Measurements from ENCODE around the gene FGD2. TPM values are rescaled to one million over a fixed set of nuclear protein-coding genes. Genes with fewer than 3 reads are reported as not detected.

The FGD2 gene
- total RNA-seq, 1 experiment from 2014 or later: 0.44 TPM

GRCh38 chr6:36997811-36998722, 7.4 kb upstream of the FGD2 start:
- Histone ChIP-seq H3K9me2 (replicated peaks; ENCODE audit: low read length) (no peaks in the 10 kb centered on the region), H3F3A (ENCODE audit: low read length, unreplicated experiment) (no peaks in the 10 kb centered on the region), H3K4me1 (ENCODE audit: insufficient read depth, low read length) (no peaks in the 10 kb centered on the region), H2AFZ (ENCODE audit: low read length) (no peak overlapping the region), H4K20me1 (ENCODE audit: low read length) (no peaks in the 10 kb centered on the region), H3K27me3 (ENCODE audit: low read length) (no peaks in the 10 kb centered on the region), H3K9ac (ENCODE audit: low read length) (no peak overlapping the region), H3K27ac (ENCODE audit: low read length) (no peak overlapping the region), H3K79me2 (ENCODE audit: low read length) (no peaks in the 10 kb centered on the region), H3K4me2 (ENCODE audit: low read length) (no peak overlapping the region), H3K36me3 (ENCODE audit: low read depth, low read length) (no peaks in the 10 kb centered on the region), H3K9me3 (ENCODE audit: low read length) (no peaks in the 10 kb centered on the region), H3K4me3 (ENCODE audit: low read length) (no peak overlapping the region)
- TF ChIP-seq CTCF (conservative IDR thresholded peaks at IDR 0.05; ENCODE audit: low read depth, low read length) (no peak), EZH2 (IDR thresholded peaks at IDR 0.05; ENCODE audit: low read length, unreplicated experiment) (no peak), EZH2phosphoT487 (IDR thresholded peaks at IDR 0.05; ENCODE audit: borderline replicate concordance, low read length) (no peak)
- POLR2A ChIA-PET (ENCODE audit: unreplicated experiment): interaction anchor here (0.7 kb wide), 1 partner anchor 269 kb away, joined by 3 read pairs; no protein-coding TSS in a partner anchor
- CTCF ChIA-PET: no interaction called here
- no TSS peak for BruUV-seq (replicated peaks)
- ATAC-seq (no peak), DNase-seq (no peak)
- intact Hi-C loops (cut with micrococcal nuclease): no loop called here

GRCh38 chr6:36998723-36999038, 6.8 kb upstream of the FGD2 start:
- H2AFZ ChIP-seq (ENCODE audit: low read length): no peak overlapping the region
- no peak overlapping the region for H3K4me3 ChIP-seq (ENCODE audit: low read length)
- ATAC-seq (no peak), DNase-seq (no peak)
- ChIA-PET POLR2A (ENCODE audit: unreplicated experiment) (interaction anchor here (0.7 kb wide), 1 partner anchor 268 kb away, joined by 3 read pairs; no protein-coding TSS in a partner anchor), CTCF (no interaction called here)
- no peaks in the 10 kb centered on the region for H3K79me2 ChIP-seq (ENCODE audit: low read length)
- no peak for TF ChIP-seq CTCF (conservative IDR thresholded peaks at IDR 0.05; ENCODE audit: low read depth, low read length)
- no peak for TF ChIP-seq EZH2 (IDR thresholded peaks at IDR 0.05; ENCODE audit: low read length, unreplicated experiment)
- no peak for TF ChIP-seq EZH2phosphoT487 (IDR thresholded peaks at IDR 0.05; ENCODE audit: borderline replicate concordance, low read length)
- no peaks in the 10 kb centered on the region for H3K27me3 ChIP-seq (ENCODE audit: low read length)
- no peak overlapping the region for H3K27ac ChIP-seq (ENCODE audit: low read length)
- H3K4me1 ChIP-seq (ENCODE audit: insufficient read depth, low read length): no peaks in the 10 kb centered on the region
- H3K9me3 ChIP-seq (ENCODE audit: low read length): no peaks in the 10 kb centered on the region
- no peak overlapping the region for H3K4me2 ChIP-seq (ENCODE audit: low read length)
- H3F3A ChIP-seq (ENCODE audit: low read length, unreplicated experiment): no peaks in the 10 kb centered on the region
- BruUV-seq (replicated peaks): no TSS peak
- no peaks in the 10 kb centered on the region for H3K9me2 ChIP-seq (replicated peaks; ENCODE audit: low read length)
- intact Hi-C loops (cut with micrococcal nuclease): no loop called here
- H3K9ac ChIP-seq (ENCODE audit: low read length): no peak overlapping the region
- no peaks in the 10 kb centered on the region for H3K36me3 ChIP-seq (ENCODE audit: low read depth, low read length)
- no peaks in the 10 kb centered on the region for H4K20me1 ChIP-seq (ENCODE audit: low read length)

- TF ChIP-seq EZH2 (IDR thresholded peaks at IDR 0.05; ENCODE audit: low read length, unreplicated experiment): no peak
- TF ChIP-seq EZH2phosphoT487 (IDR thresholded peaks at IDR 0.05; ENCODE audit: borderline replicate concordance, low read length): no peak
- TF ChIP-seq CTCF (conservative IDR thresholded peaks at IDR 0.05; ENCODE audit: low read depth, low read length): no peak
- H3K79me2 ChIP-seq (ENCODE audit: low read length): no peaks in the 10 kb centered on the region
- intact Hi-C loops (cut with micrococcal nuclease): no loop called here
- ATAC-seq: no peak
- no peaks in the 10 kb centered on the region for H3K4me1 ChIP-seq (ENCODE audit: insufficient read depth, low read length)
- H3K4me3 ChIP-seq (ENCODE audit: low read length): no peak overlapping the region
- no peak overlapping the region for H3K27ac ChIP-seq (ENCODE audit: low read length)
- ChIA-PET POLR2A (ENCODE audit: unreplicated experiment) (no interaction called here), CTCF (no interaction called here)
- H2AFZ ChIP-seq (ENCODE audit: low read length): no peak overlapping the region
- DNase-seq: no peak
- H3K9me3 ChIP-seq (ENCODE audit: low read length): no peaks in the 10 kb centered on the region
- H3K36me3 ChIP-seq (ENCODE audit: low read depth, low read length): no peaks in the 10 kb centered on the region
- no peaks in the 10 kb centered on the region for H3F3A ChIP-seq (ENCODE audit: low read length, unreplicated experiment)
- H3K27me3 ChIP-seq (ENCODE audit: low read length): no peaks in the 10 kb centered on the region
- H4K20me1 ChIP-seq (ENCODE audit: low read length): no peaks in the 10 kb centered on the region
- no TSS peak for BruUV-seq (replicated peaks)
- no peak overlapping the region for H3K4me2 ChIP-seq (ENCODE audit: low read length)
- no peak overlapping the region for H3K9ac ChIP-seq (ENCODE audit: low read length)
- H3K9me2 ChIP-seq (replicated peaks; ENCODE audit: low read length): no peaks in the 10 kb centered on the region
These were observed 6.2 kb upstream of the FGD2 start for GRCh38 chr6:36999061-36999750.
